Loucy (cell line): ENCODE results near the gene SFSWAP.

ENCODE experiments used
- H2AFZ ChIP-seq: fragments of 200-600 bp; sonication (generic); 2 replicates; pipeline ENCODE4 v1.6.0; 2016; ENCODE audit warnings: antibody characterized with exemption, mild to moderate bottlenecking, low read length, moderate library complexity
- H3F3A ChIP-seq: fragments of 200-600 bp; 2 replicates; pipeline ENCODE4 v1.6.0; 2016; ENCODE audit warnings: antibody characterized with exemption, low read depth, mild to moderate bottlenecking
- H3K27me3 ChIP-seq: fragments of 200-600 bp; sonication (generic); 2 replicates; pipeline ENCODE4 v1.6.1; 2014; ENCODE audit warnings: low read length, mild to moderate bottlenecking; ENCODE audit not compliant: insufficient read depth, poor library complexity, severe bottlenecking
- H3K36me3 ChIP-seq: fragments of 200-600 bp; sonication (generic); 2 replicates; pipeline ENCODE4 v1.6.1; 2016; ENCODE audit warnings: low read length; ENCODE audit not compliant: insufficient read depth
- H3K4me1 ChIP-seq: fragments of 200-600 bp; sonication (generic); 2 replicates; pipeline ENCODE4 v1.5.1; 2014; ENCODE audit warnings: low read length, mild to moderate bottlenecking; ENCODE audit not compliant: insufficient read depth, poor library complexity, severe bottlenecking
- H3K4me2 ChIP-seq: fragments of 200-600 bp; sonication (generic); 2 replicates; pipeline ENCODE4 v1.6.0; 2014; ENCODE audit warnings: antibody characterized with exemption, low read length, low read depth, mild to moderate bottlenecking; ENCODE audit not compliant: poor library complexity, severe bottlenecking
- H3K4me3 ChIP-seq: fragments of 200-600 bp; sonication (generic); 2 replicates; pipeline ENCODE4 v1.5.1; 2014; ENCODE audit warnings: low read length, mild to moderate bottlenecking, mixed read lengths; ENCODE audit not compliant: poor library complexity, severe bottlenecking
- H3K79me2 ChIP-seq: fragments of 200-600 bp; sonication (generic); 2 replicates; pipeline ENCODE4 v1.6.1; 2014; ENCODE audit warnings: low read length; ENCODE audit not compliant: insufficient read depth
- H3K9ac ChIP-seq: fragments of 200-600 bp; sonication (generic); 2 replicates; pipeline ENCODE4 v1.6.0; 2014; ENCODE audit warnings: mild to moderate bottlenecking, low read depth, low read length, moderate library complexity; ENCODE audit not compliant: poor library complexity, severe bottlenecking
- H3K9me2 ChIP-seq: fragments of 200-600 bp; sonication (generic); replicated peaks from 2 replicates; pipeline ENCODE4 v1.6.1; 2016; ENCODE audit warnings: low read depth, low read length, mixed read lengths
- H3K9me3 ChIP-seq: fragments of 200-600 bp; sonication (generic); 2 replicates; pipeline ENCODE4 v1.6.1; 2014; ENCODE audit warnings: mild to moderate bottlenecking, antibody characterized with exemption, low read length, low read depth; ENCODE audit not compliant: insufficient read depth
- H4K20me1 ChIP-seq: fragments of 200-600 bp; sonication (generic); 2 replicates; pipeline ENCODE4 v1.6.0; 2014; ENCODE audit warnings: antibody characterized with exemption, low read length, mild to moderate bottlenecking; ENCODE audit not compliant: insufficient read depth, poor library complexity, severe bottlenecking
- EZH2phosphoT487 ChIP-seq: fragments of 200-600 bp; IDR thresholded peaks from 2 replicates; pipeline ENCODE4 v1.6.1; 2018; ENCODE audit warnings: antibody characterized with exemption, mild to moderate bottlenecking, moderate library complexity, borderline replicate concordance
- TF ChIP-seq, protein P1 (sequence below): fragments of 200-600 bp; sonication (generic); conservative IDR thresholded peaks from 2 replicates; pipeline ENCODE4 v1.5.1; 2014; ENCODE audit warnings: mild to moderate bottlenecking, antibody characterized with exemption, low read length

The SFSWAP gene

DNA sequence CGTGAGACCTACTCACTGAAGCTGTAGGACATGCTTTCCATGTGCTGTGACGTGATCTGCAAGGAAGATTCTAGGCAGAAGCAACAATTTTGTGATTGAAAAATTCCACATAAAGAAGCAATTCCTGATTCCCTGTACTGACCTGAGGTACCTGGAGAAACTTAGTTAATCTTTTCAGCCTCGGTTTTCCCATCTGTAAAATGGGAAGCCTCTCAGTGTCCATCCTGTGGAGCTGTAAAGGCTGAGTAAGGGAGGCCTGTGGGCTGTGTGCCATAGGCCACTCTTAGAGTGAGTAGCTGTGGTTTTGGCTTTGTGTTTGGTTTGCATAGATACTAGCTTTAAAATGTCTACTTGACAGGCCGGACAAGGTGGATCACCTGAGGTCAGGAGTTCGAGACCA lies 50.7 kb downstream of the SFSWAP start:
- Histone ChIP-seq H3K9me3 (no peaks in the 10 kb centered on the region), H3K27me3 (no peaks in the 10 kb centered on the region), H3K4me3 (no peak overlapping the region), H3K4me2 (no peak overlapping the region), H4K20me1 (no peaks in the 10 kb centered on the region), H3K36me3 (peaks cover 78% of the 10 kb centered on the region; the same call in 1 of the 2 replicates), H3K9ac (no peak overlapping the region), H3K9me2 (no peaks in the 10 kb centered on the region), H3K79me2 (no peaks in the 10 kb centered on the region), H3F3A (no peaks in the 10 kb centered on the region), H2AFZ (no peak overlapping the region), H3K4me1 (no peaks in the 10 kb centered on the region)
- TF ChIP-seq, protein P1, sequence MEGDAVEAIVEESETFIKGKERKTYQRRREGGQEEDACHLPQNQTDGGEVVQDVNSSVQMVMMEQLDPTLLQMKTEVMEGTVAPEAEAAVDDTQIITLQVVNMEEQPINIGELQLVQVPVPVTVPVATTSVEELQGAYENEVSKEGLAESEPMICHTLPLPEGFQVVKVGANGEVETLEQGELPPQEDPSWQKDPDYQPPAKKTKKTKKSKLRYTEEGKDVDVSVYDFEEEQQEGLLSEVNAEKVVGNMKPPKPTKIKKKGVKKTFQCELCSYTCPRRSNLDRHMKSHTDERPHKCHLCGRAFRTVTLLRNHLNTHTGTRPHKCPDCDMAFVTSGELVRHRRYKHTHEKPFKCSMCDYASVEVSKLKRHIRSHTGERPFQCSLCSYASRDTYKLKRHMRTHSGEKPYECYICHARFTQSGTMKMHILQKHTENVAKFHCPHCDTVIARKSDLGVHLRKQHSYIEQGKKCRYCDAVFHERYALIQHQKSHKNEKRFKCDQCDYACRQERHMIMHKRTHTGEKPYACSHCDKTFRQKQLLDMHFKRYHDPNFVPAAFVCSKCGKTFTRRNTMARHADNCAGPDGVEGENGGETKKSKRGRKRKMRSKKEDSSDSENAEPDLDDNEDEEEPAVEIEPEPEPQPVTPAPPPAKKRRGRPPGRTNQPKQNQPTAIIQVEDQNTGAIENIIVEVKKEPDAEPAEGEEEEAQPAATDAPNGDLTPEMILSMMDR = no peak
- TF ChIP-seq EZH2phosphoT487 = no peak

DNA sequence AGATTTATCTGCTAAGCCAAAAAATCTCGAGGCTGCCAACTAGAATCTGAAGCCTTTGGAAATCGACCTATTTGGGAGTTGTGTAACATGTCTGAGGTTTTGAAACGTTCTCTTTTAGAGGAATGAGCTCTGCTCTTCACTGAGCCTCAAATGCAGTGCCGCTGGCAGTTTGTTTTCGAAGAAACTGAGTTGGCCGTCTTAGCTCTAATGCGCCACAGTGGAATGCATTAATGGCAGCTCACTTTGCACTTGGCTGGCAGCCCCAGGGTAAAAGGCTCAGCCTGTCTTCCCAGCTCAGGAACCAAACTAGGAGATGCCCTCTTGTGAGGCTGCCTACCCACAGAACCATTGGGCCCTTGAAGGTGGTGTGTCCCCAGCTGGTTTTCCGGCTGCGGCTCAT lies 53.8 kb downstream of the SFSWAP start:
- Histone ChIP-seq H3K9ac (no peak overlapping the region), H3K79me2 (no peaks in the 10 kb centered on the region), H3K27me3 (no peaks in the 10 kb centered on the region), H4K20me1 (no peaks in the 10 kb centered on the region), H2AFZ (no peak overlapping the region), H3K9me3 (no peaks in the 10 kb centered on the region), H3K4me2 (no peak overlapping the region), H3K9me2 (no peaks in the 10 kb centered on the region), H3K36me3 (peaks cover 71% of the 10 kb centered on the region; the same call in 1 of the 2 replicates), H3K4me3 (no peak overlapping the region), H3F3A (no peaks in the 10 kb centered on the region), H3K4me1 (no peaks in the 10 kb centered on the region)
- TF ChIP-seq EZH2phosphoT487 = no peak
- TF ChIP-seq, protein P1 = no peak

DNA sequence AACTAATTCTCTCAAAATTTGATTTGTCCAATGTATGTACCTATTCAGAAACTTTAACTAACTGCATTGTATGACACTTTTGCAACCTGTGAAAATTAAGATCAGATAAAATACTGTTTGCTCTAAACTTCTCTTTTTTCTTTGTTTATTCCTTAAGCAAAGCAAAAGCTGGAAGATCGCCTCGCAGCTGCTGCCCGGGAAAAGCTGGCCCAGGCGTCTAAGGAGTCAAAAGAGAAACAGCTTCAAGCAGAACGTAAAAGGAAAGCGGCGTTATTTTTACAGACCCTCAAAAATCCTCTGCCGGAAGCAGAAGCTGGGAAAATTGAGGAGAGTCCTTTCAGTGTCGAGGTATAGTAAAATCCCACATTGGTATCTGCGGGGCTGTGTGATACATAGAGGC lies 55.1 kb downstream of the SFSWAP start:
- Histone ChIP-seq H4K20me1 (no peaks in the 10 kb centered on the region), H3K4me2 (no peak overlapping the region), H3K36me3 (peaks cover 76% of the 10 kb centered on the region; the same call in 1 of the 2 replicates), H3F3A (no peaks in the 10 kb centered on the region), H3K9ac (no peak overlapping the region), H3K9me3 (no peaks in the 10 kb centered on the region), H3K27me3 (no peaks in the 10 kb centered on the region), H3K4me3 (no peak overlapping the region), H3K9me2 (no peaks in the 10 kb centered on the region), H2AFZ (no peak overlapping the region), H3K79me2 (no peaks in the 10 kb centered on the region), H3K4me1 (no peaks in the 10 kb centered on the region)
- TF ChIP-seq EZH2phosphoT487 = no peak
- TF ChIP-seq, protein P1 = no peak
